OCI-LY7 (cell line): ENCODE results near the gene SMPDL3B.

ENCODE experiments used
- EZH2phosphoT487 ChIP-seq: fragments of 200-600 bp; sonication (generic); IDR thresholded peaks from 2 replicates; pipeline ENCODE4 v1.6.1; 2018; ENCODE audit warnings: low read depth, borderline replicate concordance, mild to moderate bottlenecking, mixed run types, antibody characterized with exemption, low read length, moderate library complexity, mixed read lengths
- TF ChIP-seq, protein P1 (sequence below): fragments of 200-600 bp; sonication (generic); conservative IDR thresholded peaks from 2 replicates; pipeline ENCODE4 v1.5.1; 2014; ENCODE audit warnings: mild to moderate bottlenecking, antibody characterized with exemption, low read length, moderate library complexity, mixed read lengths

DNA sequence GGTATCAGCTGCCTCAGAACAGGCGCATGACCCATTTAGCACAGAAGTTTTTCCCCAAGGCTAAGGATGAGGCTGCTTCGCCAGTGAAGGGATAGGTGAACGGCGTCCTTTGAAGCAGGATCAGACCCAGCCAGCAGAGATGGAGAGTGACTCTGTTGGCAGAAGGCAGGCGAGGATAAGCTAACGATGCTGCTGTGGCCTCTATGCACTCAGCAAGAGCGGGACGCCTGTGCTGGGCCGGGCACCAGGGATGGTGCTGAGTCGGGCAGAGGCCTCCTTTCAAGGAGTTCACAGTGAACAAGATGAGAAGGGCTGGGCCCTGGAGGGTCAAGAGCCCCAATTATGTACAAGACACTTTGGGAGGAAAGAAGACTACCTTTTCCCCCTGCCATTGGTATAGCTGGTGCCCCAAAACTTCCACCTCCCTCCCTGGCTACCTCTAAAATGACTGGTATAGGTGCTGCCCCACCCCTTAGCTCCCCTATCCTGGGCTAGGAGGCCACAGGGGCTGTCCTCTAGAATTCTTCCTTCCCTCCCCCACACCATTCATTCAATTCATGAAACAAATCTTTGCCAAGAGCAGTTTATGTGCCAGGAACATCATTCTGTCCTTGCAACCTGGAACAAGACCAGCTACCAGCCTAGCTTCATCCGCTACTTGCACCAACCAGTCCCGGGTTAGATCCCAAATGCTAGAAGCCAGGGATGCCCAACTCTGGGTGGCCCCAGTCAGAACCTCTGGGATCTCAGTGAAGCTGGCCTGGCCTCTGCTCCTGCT lies 32.5 kb downstream of the SMPDL3B start:
- TF ChIP-seq, protein P1, sequence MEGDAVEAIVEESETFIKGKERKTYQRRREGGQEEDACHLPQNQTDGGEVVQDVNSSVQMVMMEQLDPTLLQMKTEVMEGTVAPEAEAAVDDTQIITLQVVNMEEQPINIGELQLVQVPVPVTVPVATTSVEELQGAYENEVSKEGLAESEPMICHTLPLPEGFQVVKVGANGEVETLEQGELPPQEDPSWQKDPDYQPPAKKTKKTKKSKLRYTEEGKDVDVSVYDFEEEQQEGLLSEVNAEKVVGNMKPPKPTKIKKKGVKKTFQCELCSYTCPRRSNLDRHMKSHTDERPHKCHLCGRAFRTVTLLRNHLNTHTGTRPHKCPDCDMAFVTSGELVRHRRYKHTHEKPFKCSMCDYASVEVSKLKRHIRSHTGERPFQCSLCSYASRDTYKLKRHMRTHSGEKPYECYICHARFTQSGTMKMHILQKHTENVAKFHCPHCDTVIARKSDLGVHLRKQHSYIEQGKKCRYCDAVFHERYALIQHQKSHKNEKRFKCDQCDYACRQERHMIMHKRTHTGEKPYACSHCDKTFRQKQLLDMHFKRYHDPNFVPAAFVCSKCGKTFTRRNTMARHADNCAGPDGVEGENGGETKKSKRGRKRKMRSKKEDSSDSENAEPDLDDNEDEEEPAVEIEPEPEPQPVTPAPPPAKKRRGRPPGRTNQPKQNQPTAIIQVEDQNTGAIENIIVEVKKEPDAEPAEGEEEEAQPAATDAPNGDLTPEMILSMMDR: no peak
- no peak for TF ChIP-seq EZH2phosphoT487
